Measurements from ENCODE around the gene RNF2.

- TF ChIP-seq POLR2A (IDR thresholded peaks at IDR 0.05), result no peak
- no peak for TF ChIP-seq CTCF (IDR thresholded peaks at IDR 0.05)
Measured at GRCh38 chr1:185075476-185075875, 30.1 kb downstream of the RNF2 start.

Data from esophagus squamous epithelium (tissue), 4 donors.